ENCODE measurements around the gene NR3C1. TPM values are rescaled to one million over a fixed set of nuclear protein-coding genes. Genes with fewer than 3 reads are reported as not detected.

Gene NR3C1
- total RNA-seq, 1 donor from 2014 or later = 44.6 TPM

DNA sequence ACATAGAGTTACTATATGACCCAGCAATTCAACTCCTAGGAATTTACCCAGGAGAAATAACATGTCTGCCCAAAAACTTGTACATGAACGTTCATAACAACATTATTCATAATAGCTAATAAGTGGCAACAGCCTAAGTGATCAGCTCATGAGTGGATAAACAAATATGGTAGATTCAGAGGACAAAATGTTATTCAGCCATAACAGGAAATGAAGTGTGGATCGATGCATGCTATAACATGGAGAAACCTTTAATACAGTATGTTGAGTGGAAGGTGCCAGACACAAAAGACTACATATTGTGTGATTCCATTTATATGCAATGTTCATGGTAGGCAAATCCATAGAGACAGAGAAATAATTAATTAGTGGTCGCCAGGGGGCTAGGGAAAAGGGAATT, 22.3 kb upstream of the NR3C1 start:
- Mint-ChIP-seq H3K27ac (ENCODE audit: unreplicated experiment) (no peak overlapping the region), H3K4me3 (ENCODE audit: unreplicated experiment) (no peak overlapping the region), H3K4me1 (ENCODE audit: low read depth) (no peaks in the 10 kb centered on the region), H3K9me3 (ENCODE audit: low read depth) (peaks cover 2% of the 10 kb centered on the region), H3K36me3 (ENCODE audit: low read depth) (no peaks in the 10 kb centered on the region), H3K27me3 (ENCODE audit: low read depth) (no peaks in the 10 kb centered on the region)
- TF ChIP-seq CTCF (IDR thresholded peaks at IDR 0.05) = no peak
- DNase-seq (ENCODE audit: low spot score) = no peak

- H3K27ac Mint-ChIP-seq (ENCODE audit: unreplicated experiment) = no peak overlapping the region
- TF ChIP-seq CTCF (IDR thresholded peaks at IDR 0.05) = no peak
- H3K4me3 Mint-ChIP-seq (ENCODE audit: unreplicated experiment) = no peak overlapping the region
- H3K9me3 Mint-ChIP-seq (ENCODE audit: low read depth) = no peaks in the 10 kb centered on the region
- no peaks in the 10 kb centered on the region for H3K27me3 Mint-ChIP-seq (ENCODE audit: low read depth)
- no peaks in the 10 kb centered on the region for H3K36me3 Mint-ChIP-seq (ENCODE audit: low read depth)
- no peaks in the 10 kb centered on the region for H3K4me1 Mint-ChIP-seq (ENCODE audit: low read depth)
- no peak for DNase-seq (ENCODE audit: low spot score)
Measured at GRCh38 chr5:143418140-143418866, 14.8 kb upstream of the NR3C1 start.

GRCh38 chr5:143417503-143418139, 14.1 kb upstream of the NR3C1 start:
- Mint-ChIP-seq H3K36me3 (ENCODE audit: low read depth) (no peaks in the 10 kb centered on the region), H3K4me1 (ENCODE audit: low read depth) (no peaks in the 10 kb centered on the region), H3K4me3 (ENCODE audit: unreplicated experiment) (no peak overlapping the region), H3K27me3 (ENCODE audit: low read depth) (no peaks in the 10 kb centered on the region), H3K27ac (ENCODE audit: unreplicated experiment) (no peak overlapping the region), H3K9me3 (ENCODE audit: low read depth) (no peaks in the 10 kb centered on the region)
- no peak for DNase-seq (ENCODE audit: low spot score)
- no peak for TF ChIP-seq CTCF (IDR thresholded peaks at IDR 0.05)

DNA sequence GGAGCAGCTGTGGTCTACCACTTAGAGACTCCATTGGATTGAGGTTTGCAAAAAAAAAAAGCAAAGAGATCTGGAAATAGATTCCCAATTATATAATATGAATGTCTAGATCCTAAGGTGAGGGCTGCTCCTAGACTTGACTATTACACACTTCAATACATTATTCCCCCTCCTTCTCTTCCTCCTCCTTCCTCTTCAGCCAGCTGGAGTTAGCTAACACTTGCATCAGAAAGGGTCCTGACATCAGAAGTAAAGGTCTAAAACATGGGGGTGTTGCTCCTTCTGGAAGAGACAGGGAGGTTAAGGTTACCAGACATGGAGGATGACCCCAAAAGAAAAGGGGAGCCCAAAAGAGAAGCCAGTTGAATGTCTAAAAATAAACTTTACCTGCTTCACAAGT, 12.9 kb upstream of the NR3C1 start:
- Mint-ChIP-seq H3K36me3 (ENCODE audit: low read depth) (no peaks in the 10 kb centered on the region), H3K4me3 (ENCODE audit: unreplicated experiment) (no peak overlapping the region), H3K4me1 (ENCODE audit: low read depth) (no peaks in the 10 kb centered on the region), H3K27ac (ENCODE audit: unreplicated experiment) (no peak overlapping the region), H3K9me3 (ENCODE audit: low read depth) (no peaks in the 10 kb centered on the region), H3K27me3 (ENCODE audit: low read depth) (no peaks in the 10 kb centered on the region)
- no peak for DNase-seq (ENCODE audit: low spot score)
- TF ChIP-seq CTCF (IDR thresholded peaks at IDR 0.05) = no peak

- no peak overlapping the region for H3K27ac Mint-ChIP-seq (ENCODE audit: unreplicated experiment)
- no peaks in the 10 kb centered on the region for H3K27me3 Mint-ChIP-seq (ENCODE audit: low read depth)
- no peak overlapping the region for H3K4me3 Mint-ChIP-seq (ENCODE audit: unreplicated experiment)
- no peaks in the 10 kb centered on the region for H3K36me3 Mint-ChIP-seq (ENCODE audit: low read depth)
- H3K4me1 Mint-ChIP-seq (ENCODE audit: low read depth) = no peaks in the 10 kb centered on the region
- DNase-seq (ENCODE audit: low spot score) = no peak
- no peak for TF ChIP-seq CTCF (IDR thresholded peaks at IDR 0.05)
- H3K9me3 Mint-ChIP-seq (ENCODE audit: low read depth) = no peaks in the 10 kb centered on the region
Measured at GRCh38 chr5:143413958-143414669, 10.6 kb upstream of the NR3C1 start.

Measured in chondrocyte (in vitro differentiated cells).